AG04449 (cell line): Measurements from ENCODE around the gene IMMP2L.

Experiments used
- CTCF ChIA-PET: fragments of 350-600 bp; formaldehyde crosslinking; extraction: SDS; loops from one replicate; lab custom pipeline; 2021; ENCODE audit warnings: antibody characterized with exemption; lab: Yijun Ruan, JAX
- POLR2A ChIA-PET: fragments of 400-600, 350-600 bp; formaldehyde crosslinking; extraction: SDS; loops from one replicate; lab custom pipeline; 2020; ENCODE audit warnings: antibody characterized with exemption, inconsistent platforms; lab: Yijun Ruan, JAX
- DNase-seq: peaks from one replicate; pipeline ENCODE4 v3.0.0-alpha.2; 2010; ENCODE audit warnings: low read depth, low spot score
- H3K4me3 ChIP-seq: 2 replicates; pipeline ENCODE4 v1.5.1; 2011; ENCODE audit warnings: low read depth, mild to moderate bottlenecking, control low read depth, low read length
- CTCF ChIP-seq: IDR thresholded peaks from one replicate; pipeline ENCODE4 v1.5.1; 2011; ENCODE audit warnings: mild to moderate bottlenecking, moderate library complexity, low read length, control low read depth, inconsistent platforms; ENCODE audit not compliant: insufficient read depth; ENCODE audit errors: missing control alignments

IMMP2L gene

GRCh38 chr7:110861163-110861562 lies 701.1 kb downstream of the IMMP2L start:
- POLR2A ChIA-PET: no interaction called here
- DNase-seq: no peak
- H3K4me3 ChIP-seq: no peak overlapping the region
- no peak for TF ChIP-seq CTCF
- CTCF ChIA-PET: no interaction called here

GRCh38 chr7:110857106-110857505 lies 705.2 kb downstream of the IMMP2L start:
- H3K4me3 ChIP-seq: no peak overlapping the region
- no peak for DNase-seq
- no peak for TF ChIP-seq CTCF
- POLR2A ChIA-PET: no interaction called here
- CTCF ChIA-PET: no interaction called here

- H3K4me3 ChIP-seq: no peak overlapping the region
- TF ChIP-seq CTCF: no peak
- no peak for DNase-seq
- ChIA-PET CTCF (no interaction called here), POLR2A (no interaction called here)
Observed at GRCh38 chr7:110856704-110857103, 705.6 kb downstream of the IMMP2L start.

GRCh38 chr7:110854651-110855050 lies 707.6 kb downstream of the IMMP2L start:
- no peak for DNase-seq
- ChIA-PET POLR2A (no interaction called here), CTCF (no interaction called here)
- H3K4me3 ChIP-seq: no peak overlapping the region
- TF ChIP-seq CTCF: no peak

GRCh38 chr7:110854166-110854565 lies 708.1 kb downstream of the IMMP2L start:
- no peak for TF ChIP-seq CTCF
- H3K4me3 ChIP-seq: no peak overlapping the region
- ChIA-PET CTCF (no interaction called here), POLR2A (no interaction called here)
- no peak for DNase-seq

GRCh38 chr7:110853263-110853662 lies 709.0 kb downstream of the IMMP2L start:
- ChIA-PET CTCF (no interaction called here), POLR2A (no interaction called here)
- no peak overlapping the region for H3K4me3 ChIP-seq
- no peak for TF ChIP-seq CTCF
- DNase-seq: no peak
